Stimulated activated memory B cell treated with anti-CD40 and anti-IgM and Interleukin-4, amounts not matched to agents 10 μg/mL and 1 μg/mL and 100 μg/mL, for 72 hours (primary cell): Measurements from ENCODE around the gene SDE2.
"Not testable (repeated sequence)": the region's sequence is repeated elsewhere in the genome, so short reads cannot be mapped to it uniquely, and the experiment has no call there.

Source experiments
- ATAC-seq: fragments of 150-1000 bp; cut with Tn5 transposase; 2 replicates; pipeline ENCODE4 v1.10.0; 2021
- H3K27ac Mint-ChIP-seq: one replicate; pipeline ENCODE4 v1.8.0; 2022; ENCODE audit warnings: mild to moderate bottlenecking, mixed read lengths
- H3K27me3 Mint-ChIP-seq: one replicate; pipeline ENCODE4 v1.8.0; 2022; ENCODE audit warnings: mixed read lengths
- H3K36me3 Mint-ChIP-seq: one replicate; pipeline ENCODE4 v1.8.0; 2022; ENCODE audit warnings: mixed read lengths
- H3K4me1 Mint-ChIP-seq: one replicate; pipeline ENCODE4 v1.8.0; 2022; ENCODE audit warnings: mixed read lengths
- H3K4me3 Mint-ChIP-seq: one replicate; pipeline ENCODE4 v1.8.0; 2022; ENCODE audit warnings: mild to moderate bottlenecking, moderate library complexity, mixed read lengths
- H3K9me3 Mint-ChIP-seq: one replicate; pipeline ENCODE4 v1.8.0; 2022; ENCODE audit warnings: mixed read lengths

Gene SDE2

GRCh38 chr1:225999912-226000337 lies 782 bp upstream of the SDE2 start:
- peaks cover 19% of the 10 kb centered on the region for H3K36me3 Mint-ChIP-seq
- H3K27ac Mint-ChIP-seq, result peak overlapping the region; percentile 92
- no peaks in the 10 kb centered on the region for H3K9me3 Mint-ChIP-seq
- peak overlapping the region; percentile 99 for H3K4me3 Mint-ChIP-seq
- ATAC-seq, result peak; percentile 57
- peaks cover 77% of the 10 kb centered on the region for H3K4me1 Mint-ChIP-seq
- H3K27me3 Mint-ChIP-seq, result no peaks in the 10 kb centered on the region

GRCh38 chr1:225998560-225999226 lies 450 bp downstream of the SDE2 start:
- H3K27me3 Mint-ChIP-seq, result no peaks in the 10 kb centered on the region
- no peaks in the 10 kb centered on the region for H3K9me3 Mint-ChIP-seq
- H3K27ac Mint-ChIP-seq, result peak overlapping the region; percentile 92
- peak; percentile 2 for ATAC-seq
- peaks cover 27% of the 10 kb centered on the region for H3K36me3 Mint-ChIP-seq
- peak overlapping the region; percentile 99 for H3K4me3 Mint-ChIP-seq
- H3K4me1 Mint-ChIP-seq, result peaks cover 70% of the 10 kb centered on the region

- Mint-ChIP-seq H3K4me3 (peak overlapping the region; percentile 99), H3K27me3 (no peaks in the 10 kb centered on the region), H3K4me1 (peaks cover 59% of the 10 kb centered on the region), H3K9me3 (no peaks in the 10 kb centered on the region), H3K36me3 (peaks cover 31% of the 10 kb centered on the region), H3K27ac (peak overlapping the region; percentile 92)
- ATAC-seq, result no peak
Observed at GRCh38 chr1:225996946-225997545, 2.1 kb downstream of the SDE2 start.

DNA sequence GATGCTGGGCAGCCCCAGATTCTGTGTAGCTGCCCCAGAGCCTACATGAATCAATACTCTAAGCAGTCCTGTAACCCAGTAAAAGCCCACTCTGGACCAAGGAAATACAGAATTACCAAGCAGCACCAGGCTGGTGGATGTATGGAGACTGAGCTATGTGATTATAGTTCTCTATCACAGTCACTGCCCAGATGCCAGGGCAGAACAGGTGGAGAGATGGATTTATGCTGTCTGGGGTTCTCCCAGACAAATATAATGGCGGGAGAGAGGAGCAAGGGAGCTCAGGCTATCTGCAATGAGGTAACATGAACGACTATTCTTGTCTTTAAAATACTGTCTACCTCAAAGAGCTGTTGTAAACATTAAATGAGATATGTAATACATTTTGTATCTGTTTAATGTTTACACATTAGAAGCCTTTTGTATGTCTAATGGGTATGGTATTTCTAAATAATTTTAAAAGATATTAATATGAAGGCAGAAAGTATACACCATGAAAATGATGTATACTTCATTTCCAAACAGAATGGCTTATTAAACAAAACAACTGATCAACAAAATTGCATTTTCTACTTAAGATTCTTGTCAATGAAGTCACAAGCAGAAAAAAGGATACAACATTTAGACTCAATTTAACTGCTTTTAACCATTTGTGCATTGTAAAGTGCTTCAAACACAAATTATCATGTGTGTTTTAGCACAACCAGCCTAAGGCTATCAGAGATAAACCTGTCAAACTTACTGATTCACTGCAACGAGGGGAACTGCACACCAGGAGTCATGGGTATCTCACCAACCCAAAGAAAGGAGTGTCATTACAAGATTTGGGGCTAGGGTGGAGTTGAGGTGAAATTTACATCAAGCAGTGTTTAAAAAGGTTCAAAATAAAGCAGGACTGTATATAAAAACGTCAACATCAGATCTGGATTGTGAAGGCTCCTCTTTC lies 3.0 kb downstream of the SDE2 start:
- no peaks in the 10 kb centered on the region for H3K9me3 Mint-ChIP-seq
- ATAC-seq, result no peak
- peak overlapping the region; percentile 43 for H3K4me3 Mint-ChIP-seq
- H3K27me3 Mint-ChIP-seq, result no peaks in the 10 kb centered on the region
- H3K4me1 Mint-ChIP-seq, result peaks cover 59% of the 10 kb centered on the region
- peak overlapping the region; percentile 92 for H3K27ac Mint-ChIP-seq
- H3K36me3 Mint-ChIP-seq, result peaks cover 39% of the 10 kb centered on the region

GRCh38 chr1:225990705-225991464 lies 8.3 kb downstream of the SDE2 start:
- Mint-ChIP-seq H3K4me3 (peak overlapping the region; percentile 12), H3K4me1 (peaks cover 49% of the 10 kb centered on the region), H3K27me3 (no peaks in the 10 kb centered on the region), H3K9me3 (no peaks in the 10 kb centered on the region), H3K27ac (peak overlapping the region; percentile 76), H3K36me3 (peaks cover 44% of the 10 kb centered on the region)
- ATAC-seq, result peak; percentile 54

DNA sequence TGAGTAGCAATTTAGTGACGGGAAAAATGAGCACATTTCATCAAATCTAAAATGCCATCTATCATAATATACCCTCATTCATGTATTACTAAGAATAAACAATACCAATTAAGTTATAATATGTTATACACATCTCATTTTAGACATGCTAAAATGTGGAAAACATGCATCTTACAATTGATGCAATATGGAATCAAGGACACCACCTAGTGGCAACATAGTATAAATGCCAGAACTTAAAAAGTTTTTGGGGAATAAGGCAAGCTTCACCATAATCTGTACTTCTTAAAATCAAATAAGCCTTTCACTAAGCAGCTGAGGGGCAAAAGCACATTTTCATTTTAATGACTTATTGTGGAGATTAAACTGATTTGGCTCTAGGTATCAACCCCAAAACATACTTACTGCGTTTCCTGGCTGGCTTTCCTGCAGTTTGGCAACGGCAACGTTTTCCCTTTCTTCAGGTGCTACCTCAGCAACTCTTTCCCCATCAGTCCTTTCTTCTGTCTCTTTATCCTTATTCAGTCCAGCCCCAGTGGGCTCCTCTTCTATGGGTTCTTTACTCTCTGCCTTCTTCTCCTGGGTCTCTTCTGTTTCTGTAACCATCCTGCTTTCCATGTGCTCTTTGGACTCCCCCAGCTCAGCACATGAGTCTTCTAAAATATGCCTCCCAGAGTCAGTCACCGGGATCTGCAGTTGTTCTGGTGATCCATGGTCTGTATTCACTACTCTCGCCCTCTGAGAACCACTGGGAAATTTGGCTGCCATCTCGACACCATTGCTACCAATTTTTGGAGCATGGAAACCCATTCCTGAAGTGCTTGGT lies 11.4 kb downstream of the SDE2 start:
- no peak overlapping the region for H3K4me3 Mint-ChIP-seq
- H3K27ac Mint-ChIP-seq, result no peak overlapping the region
- no peak for ATAC-seq
- no peaks in the 10 kb centered on the region for H3K27me3 Mint-ChIP-seq
- H3K36me3 Mint-ChIP-seq, result peaks cover 47% of the 10 kb centered on the region
- no peaks in the 10 kb centered on the region for H3K9me3 Mint-ChIP-seq
- peaks cover 42% of the 10 kb centered on the region for H3K4me1 Mint-ChIP-seq

DNA sequence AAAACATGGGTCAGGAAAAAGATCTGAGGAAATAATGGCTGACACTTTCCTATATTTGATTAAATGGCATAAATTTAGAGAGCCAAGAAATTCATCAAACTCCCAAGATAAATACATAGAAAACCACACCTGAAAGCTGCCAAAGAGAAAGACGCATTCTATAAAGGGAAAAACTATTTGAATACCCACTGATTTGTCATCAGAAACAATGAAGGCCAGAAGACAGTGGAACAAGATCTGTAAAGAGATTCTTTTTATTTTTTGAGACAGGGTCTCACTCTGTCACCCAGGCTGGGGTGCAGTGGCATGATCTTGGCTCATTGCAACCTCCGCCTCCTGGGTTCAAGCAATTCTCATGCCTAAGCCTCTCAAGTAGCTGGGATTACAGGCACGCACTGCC lies 17.4 kb downstream of the SDE2 start:
- H3K36me3 Mint-ChIP-seq, result peaks cover 44% of the 10 kb centered on the region
- no peak for ATAC-seq

GRCh38 chr1:225980005-225980836 lies 18.9 kb downstream of the SDE2 start:
- H3K4me3 Mint-ChIP-seq, result no peak overlapping the region
- H3K27ac Mint-ChIP-seq, result no peak overlapping the region
- H3K27me3 Mint-ChIP-seq, result no peaks in the 10 kb centered on the region
- peaks cover 35% of the 10 kb centered on the region for H3K36me3 Mint-ChIP-seq
- H3K9me3 Mint-ChIP-seq, result no peaks in the 10 kb centered on the region
- peaks cover 36% of the 10 kb centered on the region for H3K4me1 Mint-ChIP-seq
- no peak for ATAC-seq

More for the DNA sequence above, 17.4 kb downstream of the SDE2 start:
- H3K9me3 Mint-ChIP-seq, result no peaks in the 10 kb centered on the region
- H3K4me3 Mint-ChIP-seq, result no peak overlapping the region
- H3K27ac Mint-ChIP-seq, result no peak overlapping the region
- peaks cover 32% of the 10 kb centered on the region for H3K4me1 Mint-ChIP-seq
- no peaks in the 10 kb centered on the region for H3K27me3 Mint-ChIP-seq

DNA sequence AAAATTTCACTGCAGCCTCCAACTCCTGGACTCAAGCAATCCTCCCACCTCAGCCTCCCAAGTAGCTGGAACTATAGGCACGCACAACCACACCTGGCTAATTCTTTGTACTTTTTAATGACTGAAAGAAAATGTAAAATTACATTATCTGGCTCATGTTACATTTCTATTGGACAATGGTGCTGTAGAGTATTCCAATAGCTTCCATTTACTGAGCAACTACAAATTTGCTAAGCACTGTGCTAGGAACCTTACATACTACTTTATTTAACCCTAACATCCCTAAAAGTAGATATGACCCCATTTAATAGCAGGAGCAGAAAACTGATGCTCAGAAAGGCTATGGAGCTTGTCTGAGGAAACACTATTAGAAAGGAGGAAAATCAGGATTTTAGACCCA lies 19.7 kb downstream of the SDE2 start:
- Mint-ChIP-seq H3K4me1 (peaks cover 36% of the 10 kb centered on the region), H3K27ac (no peak overlapping the region), H3K27me3 (no peaks in the 10 kb centered on the region), H3K36me3 (peaks cover 35% of the 10 kb centered on the region), H3K4me3 (no peak overlapping the region), H3K9me3 (no peaks in the 10 kb centered on the region)
- ATAC-seq, result no peak

- ATAC-seq, result peak; percentile 86
- Mint-ChIP-seq H3K9me3 (no peaks in the 10 kb centered on the region), H3K27ac (peak overlapping the region; percentile 66), H3K36me3 (peaks cover 26% of the 10 kb centered on the region), H3K4me3 (peak overlapping the region; percentile 17), H3K4me1 (peaks cover 36% of the 10 kb centered on the region), H3K27me3 (no peaks in the 10 kb centered on the region)
Observed at GRCh38 chr1:225977937-225978748, 21.0 kb downstream of the SDE2 start.

DNA sequence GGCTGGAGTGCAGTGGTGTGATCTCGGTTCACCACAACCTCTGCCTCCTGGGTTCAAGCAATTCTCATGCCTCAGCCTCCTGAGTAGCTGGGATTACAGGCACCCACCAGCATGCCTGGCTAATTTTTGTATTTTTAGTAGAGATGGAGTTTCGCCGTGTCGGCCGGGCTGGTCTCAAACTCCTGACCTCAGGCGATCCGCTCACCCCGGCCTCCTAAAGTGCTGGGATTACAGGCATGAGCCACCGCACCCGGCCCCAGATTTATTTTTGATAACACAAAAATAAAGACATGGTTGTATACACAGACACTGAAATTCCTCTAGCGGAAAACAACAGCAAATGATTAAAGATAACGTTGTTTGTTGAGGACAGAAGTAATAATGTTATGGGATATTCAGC lies 24.0 kb downstream of the SDE2 start:
- not testable (repeated sequence) for ATAC-seq, H3K27me3 Mint-ChIP-seq, H3K36me3 Mint-ChIP-seq, H3K9me3 Mint-ChIP-seq, H3K4me3 Mint-ChIP-seq, H3K27ac Mint-ChIP-seq
- peaks cover 29% of the 10 kb centered on the region for H3K4me1 Mint-ChIP-seq

GRCh38 chr1:225974454-225974853 lies 24.7 kb downstream of the SDE2 start:
- peaks cover 29% of the 10 kb centered on the region for H3K4me1 Mint-ChIP-seq
- no peaks in the 10 kb centered on the region for H3K27me3 Mint-ChIP-seq
- no peaks in the 10 kb centered on the region for H3K9me3 Mint-ChIP-seq
- H3K36me3 Mint-ChIP-seq, result peaks cover under 1% of the 10 kb centered on the region
- no peak overlapping the region for H3K27ac Mint-ChIP-seq
- no peak for ATAC-seq
- H3K4me3 Mint-ChIP-seq, result no peak overlapping the region

GRCh38 chr1:225973158-225973557 lies 26.0 kb downstream of the SDE2 start:
- no peak overlapping the region for H3K27ac Mint-ChIP-seq
- ATAC-seq, result no peak
- peaks cover 23% of the 10 kb centered on the region for H3K4me1 Mint-ChIP-seq
- H3K36me3 Mint-ChIP-seq, result no peaks in the 10 kb centered on the region
- H3K9me3 Mint-ChIP-seq, result no peaks in the 10 kb centered on the region
- no peak overlapping the region for H3K4me3 Mint-ChIP-seq
- H3K27me3 Mint-ChIP-seq, result peaks cover 9% of the 10 kb centered on the region
